ENCODE results near the gene SFR1. TPM values are rescaled to one million over a fixed set of nuclear protein-coding genes. Genes with fewer than 3 reads are reported as not detected.

SFR1 gene
- total and polyA plus RNA-seq, 2 donors = 14.2 to 16.5 TPM

- no peaks in the 10 kb centered on the region for H3K27me3 ChIP-seq (ENCODE audit: control insufficient read depth in 2 of 2, insufficient read depth in 1 of 2, low read length in 1 of 2)
- peak in 1 of 9 donors; percentile 4 for DNase-seq (ENCODE audit: low read depth in 6 of 9, low spot score in 9 of 9)
- no peaks in the 10 kb centered on the region for H3K36me3 ChIP-seq (ENCODE audit: control insufficient read depth in 2 of 2, insufficient read depth in 2 of 2, low read length in 1 of 2)
- no peaks in the 10 kb centered on the region for H3K9me3 ChIP-seq (ENCODE audit: control insufficient read depth in 2 of 2, insufficient read depth in 1 of 2, low read length in 1 of 2)
- no peak overlapping the region for H3K4me3 ChIP-seq (ENCODE audit: low read length in 2 of 2)
- 94% methylated on average over 3 of the region's 3 CpGs for WGBS
- H3K4me1 ChIP-seq (ENCODE audit: control insufficient read depth in 2 of 2, insufficient read depth in 2 of 2, low read length in 2 of 2) = peaks cover 4 to 9% of the 10 kb centered on the region in 2 donors
- H3K27ac ChIP-seq (ENCODE audit: low read depth in 1 of 2, low read length in 1 of 2) = peak overlapping the region; percentile 15 to 38
These were observed 2.0 kb upstream of the SFR1 start for GRCh38 chr10:104119996-104120395.

GRCh38 chr10:104120512-104120902, 1.5 kb upstream of the SFR1 start:
- Histone ChIP-seq H3K4me1 (ENCODE audit: control insufficient read depth in 2 of 2, insufficient read depth in 2 of 2, low read length in 2 of 2) (peaks cover 4 to 9% of the 10 kb centered on the region in 2 donors), H3K4me3 (ENCODE audit: low read length in 2 of 2) (peak overlapping the region; percentile 72 to 77), H3K9me3 (ENCODE audit: control insufficient read depth in 2 of 2, insufficient read depth in 1 of 2, low read length in 1 of 2) (no peaks in the 10 kb centered on the region)

GRCh38 chr10:104120903-104121484, 977 bp upstream of the SFR1 start:
- Histone ChIP-seq H3K4me1 (ENCODE audit: control insufficient read depth in 2 of 2, insufficient read depth in 2 of 2, low read length in 2 of 2) (peaks cover 4 to 9% of the 10 kb centered on the region in 2 donors), H3K9me3 (ENCODE audit: control insufficient read depth in 2 of 2, insufficient read depth in 1 of 2, low read length in 1 of 2) (no peaks in the 10 kb centered on the region), H3K4me3 (ENCODE audit: low read length in 2 of 2) (peak overlapping the region; percentile 72 to 77), H3K36me3 (ENCODE audit: control insufficient read depth in 2 of 2, insufficient read depth in 2 of 2, low read length in 1 of 2) (no peaks in the 10 kb centered on the region), H3K27ac (ENCODE audit: low read depth in 1 of 2, low read length in 1 of 2) (peak overlapping the region; percentile 99 to 100), H3K27me3 (ENCODE audit: control insufficient read depth in 2 of 2, insufficient read depth in 1 of 2, low read length in 1 of 2) (no peaks in the 10 kb centered on the region)
- under 1% methylated on average over 28 of the region's 28 CpGs for WGBS
- peak in 8 of 9 donors; percentile 51 to 87 (median 71) for DNase-seq (ENCODE audit: low read depth in 6 of 9, low spot score in 9 of 9)

More at GRCh38 chr10:104120512-104120902, 1.5 kb upstream of the SFR1 start:
- H3K36me3 ChIP-seq (ENCODE audit: control insufficient read depth in 2 of 2, insufficient read depth in 2 of 2, low read length in 1 of 2) = no peaks in the 10 kb centered on the region
- DNase-seq (ENCODE audit: low read depth in 6 of 9, low spot score in 9 of 9) = no peak
- H3K27ac ChIP-seq (ENCODE audit: low read depth in 1 of 2, low read length in 1 of 2) = peak overlapping the region; percentile 99 to 100
- no peaks in the 10 kb centered on the region for H3K27me3 ChIP-seq (ENCODE audit: control insufficient read depth in 2 of 2, insufficient read depth in 1 of 2, low read length in 1 of 2)
- 70% methylated on average over 2 of the region's 2 CpGs for WGBS

GRCh38 chr10:104122225-104123107, 495 bp downstream of the SFR1 start:
- Histone ChIP-seq H3K27me3 (ENCODE audit: control insufficient read depth in 2 of 2, insufficient read depth in 1 of 2, low read length in 1 of 2) (no peaks in the 10 kb centered on the region), H3K27ac (ENCODE audit: low read depth in 1 of 2, low read length in 1 of 2) (peak overlapping the region; percentile 91 to 99), H3K4me3 (ENCODE audit: low read length in 2 of 2) (peak overlapping the region; percentile 62 to 91), H3K4me1 (ENCODE audit: control insufficient read depth in 2 of 2, insufficient read depth in 2 of 2, low read length in 2 of 2) (peaks cover 4 to 9% of the 10 kb centered on the region in 2 donors), H3K36me3 (ENCODE audit: control insufficient read depth in 2 of 2, insufficient read depth in 2 of 2, low read length in 1 of 2) (no peaks in the 10 kb centered on the region), H3K9me3 (ENCODE audit: control insufficient read depth in 2 of 2, insufficient read depth in 1 of 2, low read length in 1 of 2) (no peaks in the 10 kb centered on the region)
- DNase-seq (ENCODE audit: low read depth in 6 of 9, low spot score in 9 of 9) = peak in 1 of 9 donors; percentile 4
- 19% methylated on average over 23 of the region's 23 CpGs for WGBS

GRCh38 chr10:104123397-104123796, 1.4 kb downstream of the SFR1 start:
- H3K4me1 ChIP-seq (ENCODE audit: control insufficient read depth in 2 of 2, insufficient read depth in 2 of 2, low read length in 2 of 2) = peaks cover 4 to 9% of the 10 kb centered on the region in 2 donors
- H3K36me3 ChIP-seq (ENCODE audit: control insufficient read depth in 2 of 2, insufficient read depth in 2 of 2, low read length in 1 of 2) = no peaks in the 10 kb centered on the region
- H3K4me3 ChIP-seq (ENCODE audit: low read length in 2 of 2) = no peak overlapping the region
- H3K9me3 ChIP-seq (ENCODE audit: control insufficient read depth in 2 of 2, insufficient read depth in 1 of 2, low read length in 1 of 2) = no peaks in the 10 kb centered on the region
- peak in 2 of 9 donors; percentile 9 to 38 for DNase-seq (ENCODE audit: low read depth in 6 of 9, low spot score in 9 of 9)
- peak overlapping the region in 1 of 2 donors; percentile 34 for H3K27ac ChIP-seq (ENCODE audit: low read depth in 1 of 2, low read length in 1 of 2)
- WGBS = 74% methylated on average over 1 of the region's 1 CpG
- H3K27me3 ChIP-seq (ENCODE audit: control insufficient read depth in 2 of 2, insufficient read depth in 1 of 2, low read length in 1 of 2) = no peaks in the 10 kb centered on the region

GRCh38 chr10:104127411-104127810, 5.4 kb downstream of the SFR1 start:
- peak in 1 of 9 donors; percentile 13 for DNase-seq (ENCODE audit: low read depth in 6 of 9, low spot score in 9 of 9)
- H3K27me3 ChIP-seq (ENCODE audit: control insufficient read depth in 2 of 2, insufficient read depth in 1 of 2, low read length in 1 of 2) = no peaks in the 10 kb centered on the region

GRCh38 chr10:104128214-104128613, 6.2 kb downstream of the SFR1 start:
- Histone ChIP-seq H3K4me1 (ENCODE audit: control insufficient read depth in 2 of 2, insufficient read depth in 2 of 2, low read length in 2 of 2) (no peaks in the 10 kb centered on the region), H3K4me3 (ENCODE audit: low read length in 2 of 2) (no peak overlapping the region), H3K36me3 (ENCODE audit: control insufficient read depth in 2 of 2, insufficient read depth in 2 of 2, low read length in 1 of 2) (no peaks in the 10 kb centered on the region), H3K27me3 (ENCODE audit: control insufficient read depth in 2 of 2, insufficient read depth in 1 of 2, low read length in 1 of 2) (no peaks in the 10 kb centered on the region), H3K27ac (ENCODE audit: low read depth in 1 of 2, low read length in 1 of 2) (no peak overlapping the region), H3K9me3 (ENCODE audit: control insufficient read depth in 2 of 2, insufficient read depth in 1 of 2, low read length in 1 of 2) (no peaks in the 10 kb centered on the region)
- WGBS = 96% methylated on average over 2 of the region's 2 CpGs
- DNase-seq (ENCODE audit: low read depth in 6 of 9, low spot score in 9 of 9) = no peak

More at GRCh38 chr10:104127411-104127810, 5.4 kb downstream of the SFR1 start:
- Histone ChIP-seq H3K4me3 (ENCODE audit: low read length in 2 of 2) (no peak overlapping the region), H3K4me1 (ENCODE audit: control insufficient read depth in 2 of 2, insufficient read depth in 2 of 2, low read length in 2 of 2) (peaks cover 0 to 4% of the 10 kb centered on the region in 2 donors), H3K36me3 (ENCODE audit: control insufficient read depth in 2 of 2, insufficient read depth in 2 of 2, low read length in 1 of 2) (no peaks in the 10 kb centered on the region), H3K27ac (ENCODE audit: low read depth in 1 of 2, low read length in 1 of 2) (no peak overlapping the region), H3K9me3 (ENCODE audit: control insufficient read depth in 2 of 2, insufficient read depth in 1 of 2, low read length in 1 of 2) (no peaks in the 10 kb centered on the region)
- WGBS = 90% methylated on average over 2 of the region's 2 CpGs

GRCh38 chr10:104130041-104130440, 8.1 kb downstream of the SFR1 start:
- whole genome bisulfite sequencing = 74% methylated on average over 3 of the region's 3 CpGs
- no peak for DNase-seq (ENCODE audit: low read depth in 6 of 9, low spot score in 9 of 9)
- Histone ChIP-seq H3K36me3 (ENCODE audit: control insufficient read depth in 2 of 2, insufficient read depth in 2 of 2, low read length in 1 of 2) (no peaks in the 10 kb centered on the region), H3K27ac (ENCODE audit: low read depth in 1 of 2, low read length in 1 of 2) (no peak overlapping the region), H3K4me1 (ENCODE audit: control insufficient read depth in 2 of 2, insufficient read depth in 2 of 2, low read length in 2 of 2) (no peaks in the 10 kb centered on the region), H3K27me3 (ENCODE audit: control insufficient read depth in 2 of 2, insufficient read depth in 1 of 2, low read length in 1 of 2) (no peaks in the 10 kb centered on the region), H3K4me3 (ENCODE audit: low read length in 2 of 2) (no peak overlapping the region), H3K9me3 (ENCODE audit: control insufficient read depth in 2 of 2, insufficient read depth in 1 of 2, low read length in 1 of 2) (no peaks in the 10 kb centered on the region)

- Histone ChIP-seq H3K9me3 (ENCODE audit: control insufficient read depth in 2 of 2, insufficient read depth in 1 of 2, low read length in 1 of 2) (no peaks in the 10 kb centered on the region), H3K4me1 (ENCODE audit: control insufficient read depth in 2 of 2, insufficient read depth in 2 of 2, low read length in 2 of 2) (no peaks in the 10 kb centered on the region), H3K4me3 (ENCODE audit: low read length in 2 of 2) (no peak overlapping the region), H3K27me3 (ENCODE audit: control insufficient read depth in 2 of 2, insufficient read depth in 1 of 2, low read length in 1 of 2) (no peaks in the 10 kb centered on the region), H3K36me3 (ENCODE audit: control insufficient read depth in 2 of 2, insufficient read depth in 2 of 2, low read length in 1 of 2) (no peaks in the 10 kb centered on the region), H3K27ac (ENCODE audit: low read depth in 1 of 2, low read length in 1 of 2) (no peak overlapping the region)
- DNase-seq (ENCODE audit: low read depth in 6 of 9, low spot score in 9 of 9) = no peak
- WGBS = 96% methylated on average over 6 of the region's 6 CpGs
These were observed 16.2 kb downstream of the SFR1 start for GRCh38 chr10:104138131-104138530.

Data from thymus (tissue), 11 donors.